Measurements from ENCODE around the gene RALGAPA2.

- TF ChIP-seq, protein P1, sequence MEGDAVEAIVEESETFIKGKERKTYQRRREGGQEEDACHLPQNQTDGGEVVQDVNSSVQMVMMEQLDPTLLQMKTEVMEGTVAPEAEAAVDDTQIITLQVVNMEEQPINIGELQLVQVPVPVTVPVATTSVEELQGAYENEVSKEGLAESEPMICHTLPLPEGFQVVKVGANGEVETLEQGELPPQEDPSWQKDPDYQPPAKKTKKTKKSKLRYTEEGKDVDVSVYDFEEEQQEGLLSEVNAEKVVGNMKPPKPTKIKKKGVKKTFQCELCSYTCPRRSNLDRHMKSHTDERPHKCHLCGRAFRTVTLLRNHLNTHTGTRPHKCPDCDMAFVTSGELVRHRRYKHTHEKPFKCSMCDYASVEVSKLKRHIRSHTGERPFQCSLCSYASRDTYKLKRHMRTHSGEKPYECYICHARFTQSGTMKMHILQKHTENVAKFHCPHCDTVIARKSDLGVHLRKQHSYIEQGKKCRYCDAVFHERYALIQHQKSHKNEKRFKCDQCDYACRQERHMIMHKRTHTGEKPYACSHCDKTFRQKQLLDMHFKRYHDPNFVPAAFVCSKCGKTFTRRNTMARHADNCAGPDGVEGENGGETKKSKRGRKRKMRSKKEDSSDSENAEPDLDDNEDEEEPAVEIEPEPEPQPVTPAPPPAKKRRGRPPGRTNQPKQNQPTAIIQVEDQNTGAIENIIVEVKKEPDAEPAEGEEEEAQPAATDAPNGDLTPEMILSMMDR (conservative IDR thresholded peaks at IDR 0.05; ENCODE audit: low read depth, low read length): no peak
- TF ChIP-seq EZH2phosphoT487 (IDR thresholded peaks at IDR 0.05; ENCODE audit: borderline replicate concordance, low read length): no peak
These were observed 186.7 kb downstream of the RALGAPA2 start for GRCh38 chr20:20525756-20526155.
